ENCODE data around the gene TSPAN32.

- no peak for TF ChIP-seq CTCF (IDR thresholded peaks at IDR 0.05)
- no peak for TF ChIP-seq TCF7L2 (IDR thresholded peaks at IDR 0.05; ENCODE audit: low read depth, low read length)
- TF ChIP-seq REST (IDR thresholded peaks at IDR 0.05; ENCODE audit: insufficient read depth in 1 of 2, low read depth in 2 of 2, low read length in 1 of 2): no peak
Measured at GRCh38 chr11:2317354-2318050, 15.7 kb downstream of the TSPAN32 start.
